ENCODE data around the gene ZNF41. TPM values are rescaled to one million over a fixed set of nuclear protein-coding genes. Genes with fewer than 3 reads are reported as not detected.
A peak's percentile ranks its signal among the peaks of the same experiment; 100 is the strongest.
"Not testable (repeated sequence)": the region's sequence is repeated elsewhere in the genome, so short reads cannot be mapped to it uniquely, and the experiment has no call there.

ZNF41 gene
- total RNA-seq, 1 donor from 2014 or later = 4.1 TPM

DNA sequence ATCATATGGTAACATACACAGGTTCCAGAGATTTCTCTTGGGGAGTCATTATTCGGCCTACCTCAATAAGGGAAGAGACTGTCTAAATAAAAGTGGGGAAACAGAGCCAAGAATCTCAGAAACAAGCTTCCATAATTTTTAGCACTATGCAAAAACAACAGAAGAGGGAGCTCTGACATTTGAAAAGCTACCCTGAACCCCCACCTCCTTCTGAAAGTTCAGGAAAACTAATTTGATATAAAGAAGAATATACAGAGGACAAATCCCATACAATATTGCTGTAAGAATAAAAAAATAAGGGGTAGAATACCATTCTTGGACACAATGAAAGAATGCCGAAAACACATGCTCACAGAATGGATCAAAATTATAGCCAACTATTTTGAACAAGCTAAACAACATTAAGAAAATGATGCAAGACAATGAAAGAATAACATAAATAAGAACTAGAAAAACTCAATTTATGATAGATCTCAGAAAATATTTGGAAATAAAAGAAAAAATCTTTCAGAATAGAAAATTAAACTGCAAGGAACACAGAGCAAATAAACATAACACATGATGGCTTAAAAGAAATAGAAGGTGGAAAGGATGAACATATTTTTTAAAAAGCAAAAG is 14.4 kb upstream of the ZNF41 start:
- Histone ChIP-seq H3K27me3 (ENCODE audit: control insufficient read depth, insufficient read depth, low read length) (no peaks in the 10 kb centered on the region), H3K4me3 (ENCODE audit: low read depth, low read length) (no peak overlapping the region), H3K36me3 (ENCODE audit: control insufficient read depth, insufficient read depth, low read length) (no peaks in the 10 kb centered on the region)
- TF ChIP-seq, protein P1, sequence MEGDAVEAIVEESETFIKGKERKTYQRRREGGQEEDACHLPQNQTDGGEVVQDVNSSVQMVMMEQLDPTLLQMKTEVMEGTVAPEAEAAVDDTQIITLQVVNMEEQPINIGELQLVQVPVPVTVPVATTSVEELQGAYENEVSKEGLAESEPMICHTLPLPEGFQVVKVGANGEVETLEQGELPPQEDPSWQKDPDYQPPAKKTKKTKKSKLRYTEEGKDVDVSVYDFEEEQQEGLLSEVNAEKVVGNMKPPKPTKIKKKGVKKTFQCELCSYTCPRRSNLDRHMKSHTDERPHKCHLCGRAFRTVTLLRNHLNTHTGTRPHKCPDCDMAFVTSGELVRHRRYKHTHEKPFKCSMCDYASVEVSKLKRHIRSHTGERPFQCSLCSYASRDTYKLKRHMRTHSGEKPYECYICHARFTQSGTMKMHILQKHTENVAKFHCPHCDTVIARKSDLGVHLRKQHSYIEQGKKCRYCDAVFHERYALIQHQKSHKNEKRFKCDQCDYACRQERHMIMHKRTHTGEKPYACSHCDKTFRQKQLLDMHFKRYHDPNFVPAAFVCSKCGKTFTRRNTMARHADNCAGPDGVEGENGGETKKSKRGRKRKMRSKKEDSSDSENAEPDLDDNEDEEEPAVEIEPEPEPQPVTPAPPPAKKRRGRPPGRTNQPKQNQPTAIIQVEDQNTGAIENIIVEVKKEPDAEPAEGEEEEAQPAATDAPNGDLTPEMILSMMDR (IDR thresholded peaks at IDR 0.05; ENCODE audit: insufficient read depth, low read length, poor library complexity, severe bottlenecking) = peak; percentile 18
- DNase-seq (ENCODE audit: low read depth) = no peak

DNA sequence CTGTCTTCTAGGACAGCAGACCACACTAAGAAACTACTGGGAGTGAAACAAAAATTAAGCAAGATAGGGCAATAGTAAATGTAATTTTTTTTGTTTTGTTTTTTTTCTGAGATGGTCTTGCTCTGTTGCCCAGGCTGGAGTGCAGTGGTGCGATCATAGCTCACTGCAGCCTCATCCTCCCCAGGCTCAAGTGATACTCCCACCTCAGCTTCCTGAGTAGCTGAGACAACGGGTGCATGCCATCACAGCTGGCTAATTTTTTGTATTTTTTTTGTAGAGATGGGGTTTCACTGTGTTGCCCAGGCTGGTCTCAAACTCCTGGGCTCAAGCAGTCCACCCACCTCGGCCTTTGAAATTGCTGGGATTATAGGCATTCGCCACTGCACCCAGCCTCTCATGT is 9.1 kb upstream of the ZNF41 start:
- H3K27me3 ChIP-seq (ENCODE audit: control insufficient read depth, insufficient read depth, low read length); H3K36me3 ChIP-seq (ENCODE audit: control insufficient read depth, insufficient read depth, low read length); DNase-seq (ENCODE audit: low read depth); H3K4me3 ChIP-seq (ENCODE audit: low read depth, low read length): not testable (repeated sequence)

DNA sequence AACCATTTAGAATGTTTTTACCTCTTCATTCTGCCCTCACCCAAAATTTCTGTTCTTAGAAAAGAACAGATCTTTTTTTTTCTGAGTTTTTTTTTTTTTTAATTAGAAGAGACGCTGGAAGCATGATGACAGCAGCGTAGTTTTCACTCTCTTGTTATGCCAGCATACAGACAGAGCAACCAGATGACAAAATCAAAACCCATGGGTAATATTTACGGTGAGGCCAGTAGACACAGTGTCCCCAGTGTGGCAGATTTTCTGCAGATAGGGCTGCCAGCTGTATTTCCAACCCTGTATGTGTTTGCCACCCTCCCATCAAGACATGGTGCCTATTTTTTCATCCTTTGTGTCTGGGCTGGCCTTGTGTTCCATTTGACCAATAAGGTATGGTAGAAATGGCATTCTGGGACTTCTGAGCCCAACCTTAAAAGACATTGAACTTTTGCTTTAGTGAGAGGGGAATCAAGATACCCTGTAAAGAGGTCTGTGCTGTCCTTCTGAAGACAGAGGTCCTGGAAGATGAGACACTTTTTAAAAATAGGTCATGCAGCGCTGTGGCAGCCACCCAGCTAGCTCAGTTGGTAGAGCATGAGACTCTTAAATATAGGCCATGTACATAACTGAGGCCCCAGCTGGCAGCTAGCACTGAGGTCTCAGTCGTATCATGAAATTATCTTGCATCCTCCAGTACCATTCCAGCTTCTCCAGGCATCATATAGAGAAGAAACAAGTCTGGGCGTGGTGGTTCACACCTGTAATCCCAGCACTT is 6.7 kb upstream of the ZNF41 start:
- TF ChIP-seq, protein P1 (IDR thresholded peaks at IDR 0.05; ENCODE audit: insufficient read depth, low read length, poor library complexity, severe bottlenecking) = no peak
- no peaks in the 10 kb centered on the region for H3K36me3 ChIP-seq (ENCODE audit: control insufficient read depth, insufficient read depth, low read length)
- H3K4me3 ChIP-seq (ENCODE audit: low read depth, low read length) = no peak overlapping the region
- DNase-seq (ENCODE audit: low read depth) = no peak
- H3K27me3 ChIP-seq (ENCODE audit: control insufficient read depth, insufficient read depth, low read length) = no peaks in the 10 kb centered on the region

DNA sequence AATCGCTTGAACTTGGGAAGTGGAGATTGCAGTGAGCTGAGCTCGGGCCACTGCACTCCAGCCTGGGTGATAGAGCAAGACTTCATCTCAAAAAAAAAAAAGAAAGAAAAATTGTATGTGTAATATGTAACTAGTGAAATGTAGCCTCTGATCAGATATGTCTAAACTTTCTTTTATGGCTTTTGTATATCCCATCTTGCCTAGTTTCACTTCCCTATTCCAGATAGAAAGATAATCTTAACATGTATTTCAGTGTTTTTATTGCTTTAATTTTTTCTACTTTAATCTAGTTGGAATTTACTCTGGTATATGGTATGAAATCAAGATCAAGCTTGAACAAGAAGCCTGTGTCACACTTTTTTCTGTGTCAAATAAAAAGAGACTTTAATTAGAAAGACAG is 1.9 kb upstream of the ZNF41 start:
- no peaks in the 10 kb centered on the region for H3K27me3 ChIP-seq (ENCODE audit: control insufficient read depth, insufficient read depth, low read length)
- no peaks in the 10 kb centered on the region for H3K36me3 ChIP-seq (ENCODE audit: control insufficient read depth, insufficient read depth, low read length)
- H3K4me3 ChIP-seq (ENCODE audit: low read depth, low read length) = no peak overlapping the region
- TF ChIP-seq, protein P1 (IDR thresholded peaks at IDR 0.05; ENCODE audit: insufficient read depth, low read length, poor library complexity, severe bottlenecking) = no peak
- DNase-seq (ENCODE audit: low read depth) = no peak

DNA sequence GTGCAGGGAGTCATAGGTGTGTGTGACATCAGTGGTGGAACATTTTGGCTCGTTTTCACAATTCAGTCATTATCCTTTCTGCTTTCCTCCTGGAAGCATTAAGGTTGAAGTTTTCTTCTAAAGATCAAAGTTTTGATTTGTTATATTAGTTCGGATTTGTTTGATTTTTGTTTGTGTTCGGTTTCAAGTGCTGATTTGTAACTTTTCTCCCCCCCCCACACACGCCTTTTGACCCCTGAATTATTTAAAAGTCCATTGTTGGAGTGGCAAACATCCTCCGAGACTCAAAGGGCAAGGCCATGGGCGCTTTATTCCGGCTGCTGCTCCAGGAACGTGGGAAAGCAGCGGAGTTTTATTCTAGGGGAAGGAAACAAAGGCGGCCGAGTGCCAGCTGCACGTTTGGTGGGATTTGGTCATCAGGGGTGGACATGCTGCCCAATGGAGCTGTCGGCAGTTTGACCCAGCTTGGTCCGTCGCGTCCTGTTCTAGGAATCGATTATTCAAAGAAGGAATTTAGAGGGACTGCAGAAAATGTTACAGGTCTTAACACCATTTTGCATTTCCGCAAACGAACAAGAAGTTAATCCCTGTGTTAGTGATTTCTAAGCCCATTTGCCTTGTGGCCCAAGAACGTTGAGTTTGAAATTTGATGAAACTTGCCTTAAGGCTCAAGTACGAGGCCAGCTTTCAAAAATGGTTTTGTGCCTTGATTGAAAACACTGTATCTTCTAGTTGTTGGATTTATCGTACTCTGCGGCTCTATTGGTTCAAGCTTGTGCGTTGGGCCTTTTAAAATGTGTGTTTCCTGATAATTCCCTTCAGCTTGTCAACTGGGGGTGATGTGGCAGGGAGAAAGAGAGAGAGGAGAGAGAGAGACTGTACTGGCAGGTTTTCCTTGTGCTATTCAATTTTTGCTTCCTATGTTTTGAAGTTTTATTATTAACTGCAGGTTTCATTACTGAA is 565 bp upstream of the ZNF41 start:
- DNase-seq (ENCODE audit: low read depth) = no peak
- Histone ChIP-seq H3K4me3 (ENCODE audit: low read depth, low read length) (peak overlapping the region; percentile 53), H3K27me3 (ENCODE audit: control insufficient read depth, insufficient read depth, low read length) (no peaks in the 10 kb centered on the region), H3K36me3 (ENCODE audit: control insufficient read depth, insufficient read depth, low read length) (no peaks in the 10 kb centered on the region)
- TF ChIP-seq, protein P1 (IDR thresholded peaks at IDR 0.05; ENCODE audit: insufficient read depth, low read length, poor library complexity, severe bottlenecking) = no peak

DNA sequence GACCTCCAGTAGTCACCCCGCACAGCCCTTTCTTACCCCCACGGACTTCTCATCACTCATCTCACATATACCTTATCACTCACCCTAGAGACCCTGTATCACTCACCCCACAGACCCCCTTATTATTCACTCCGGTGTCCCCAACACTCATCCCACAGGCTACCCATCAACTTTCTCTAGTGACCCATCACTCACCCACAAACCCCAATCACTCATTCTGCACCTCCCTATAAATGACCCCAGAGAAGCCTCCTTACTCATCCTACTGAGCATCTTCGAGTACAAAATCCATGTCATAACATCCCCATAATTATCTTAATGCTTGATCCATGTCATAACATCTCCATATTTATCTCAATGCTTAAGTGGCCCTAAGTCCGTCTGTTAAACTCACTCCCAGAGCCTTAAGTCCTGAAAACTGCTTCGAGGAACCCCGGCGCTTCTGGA is 934 bp downstream of the ZNF41 start:
- no peak for DNase-seq (ENCODE audit: low read depth)
- peak overlapping the region; percentile 53 for H3K4me3 ChIP-seq (ENCODE audit: low read depth, low read length)
- TF ChIP-seq, protein P1 (IDR thresholded peaks at IDR 0.05; ENCODE audit: insufficient read depth, low read length, poor library complexity, severe bottlenecking) = no peak
- no peaks in the 10 kb centered on the region for H3K36me3 ChIP-seq (ENCODE audit: control insufficient read depth, insufficient read depth, low read length)
- H3K27me3 ChIP-seq (ENCODE audit: control insufficient read depth, insufficient read depth, low read length) = no peaks in the 10 kb centered on the region
